Globus pallidus (tissue), 1 donor: ENCODE results near the gene GPC6.

Experiments
- DNase-seq: peaks from one replicate; pipeline ENCODE4 v3.0.0-alpha.2; 2015; ENCODE audit warnings: low spot score

GPC6 gene

GRCh38 chr13:94346261-94347019, 1119.8 kb downstream of the GPC6 start:
- DNase-seq = no peak

GRCh38 chr13:94351292-94351990, 1124.8 kb downstream of the GPC6 start:
- no peak for DNase-seq

GRCh38 chr13:94352057-94352456, 1125.5 kb downstream of the GPC6 start:
- no peak for DNase-seq

- no peak for DNase-seq
Observed at GRCh38 chr13:94353167-94353710, 1126.6 kb downstream of the GPC6 start.

GRCh38 chr13:94359875-94360274, 1133.3 kb downstream of the GPC6 start:
- DNase-seq = no peak

GRCh38 chr13:94362411-94362909, 1135.9 kb downstream of the GPC6 start:
- DNase-seq = peak; percentile 66

- no peak for DNase-seq
Observed at GRCh38 chr13:94366677-94367076, 1140.1 kb downstream of the GPC6 start.

- DNase-seq = peak; percentile 43
Observed at GRCh38 chr13:94369972-94370436, 1143.4 kb downstream of the GPC6 start.

- no peak for DNase-seq
Observed at GRCh38 chr13:94371855-94372254, 1145.2 kb downstream of the GPC6 start.

- no peak for DNase-seq
Observed at GRCh38 chr13:94382517-94382916, 1155.9 kb downstream of the GPC6 start.

GRCh38 chr13:94382960-94383359, 1156.4 kb downstream of the GPC6 start:
- no peak for DNase-seq

GRCh38 chr13:94384231-94384905, 1157.8 kb downstream of the GPC6 start:
- peak; percentile 26 for DNase-seq

GRCh38 chr13:94387047-94387446, 1160.4 kb downstream of the GPC6 start:
- no peak for DNase-seq

- DNase-seq = no peak
Observed at GRCh38 chr13:94389604-94390351, 1163.2 kb downstream of the GPC6 start.

- DNase-seq = peak; percentile 14
Observed at GRCh38 chr13:94390881-94391280, 1164.3 kb downstream of the GPC6 start.

GRCh38 chr13:94394723-94395122, 1168.1 kb downstream of the GPC6 start:
- no peak for DNase-seq

GRCh38 chr13:94395860-94396259, 1169.3 kb downstream of the GPC6 start:
- no peak for DNase-seq

GRCh38 chr13:94399812-94400211, 1173.2 kb downstream of the GPC6 start:
- DNase-seq = no peak

- DNase-seq = no peak
Observed at GRCh38 chr13:94400874-94401273, 1174.3 kb downstream of the GPC6 start.

GRCh38 chr13:94408314-94409036, 1181.9 kb downstream of the GPC6 start:
- no peak for DNase-seq

- DNase-seq = no peak
Observed at GRCh38 chr13:94411747-94412146, 1185.1 kb downstream of the GPC6 start.
